Measurements from ENCODE around the gene YAE1.

The YAE1 gene

DNA sequence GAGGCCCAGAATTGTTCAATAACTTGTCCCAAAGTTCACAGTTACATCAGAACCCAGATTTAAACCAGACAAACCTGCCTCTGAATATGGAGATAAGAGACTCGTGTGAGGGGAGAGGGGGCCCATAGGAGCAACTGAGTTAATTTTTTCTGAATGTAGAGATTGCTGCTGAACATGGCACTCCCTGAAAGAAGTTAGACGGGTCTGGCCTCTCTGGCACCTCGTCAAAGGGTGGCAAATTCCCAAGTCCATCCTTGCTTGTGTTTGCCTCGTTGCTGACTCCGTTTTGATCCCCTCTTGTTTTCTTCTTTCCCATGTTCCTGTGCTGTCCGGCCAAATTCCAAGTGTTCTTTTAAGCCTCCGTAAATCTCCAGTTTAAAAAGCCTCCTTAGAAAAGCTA, 35.2 kb upstream of the YAE1 start:
- ATAC-seq = no peak
- TF ChIP-seq ZNF8 (CRISPR knock-in tag; IDR thresholded peaks at IDR 0.05) (no peak), GLIS3 (CRISPR knock-in tag; IDR thresholded peaks at IDR 0.05) (no peak), OSR1 (CRISPR knock-in tag; IDR thresholded peaks at IDR 0.05) (no peak), ARNTL (CRISPR knock-in tag; IDR thresholded peaks at IDR 0.05; ENCODE audit: borderline replicate concordance, low read depth) (no peak), CSDC2 (CRISPR knock-in tag; IDR thresholded peaks at IDR 0.05) (no peak), ISL1 (CRISPR knock-in tag; IDR thresholded peaks at IDR 0.05) (no peak), TOX (CRISPR knock-in tag; IDR thresholded peaks at IDR 0.05; ENCODE audit: borderline replicate concordance) (no peak), BACH2 (CRISPR knock-in tag; IDR thresholded peaks at IDR 0.05; ENCODE audit: borderline replicate concordance) (no peak), ZC3H10 (CRISPR knock-in tag; IDR thresholded peaks at IDR 0.05) (no peak), SNAI2 (CRISPR knock-in tag; IDR thresholded peaks at IDR 0.05) (no peak), ZNF70 (CRISPR knock-in tag; IDR thresholded peaks at IDR 0.05) (no peak), CREB5 (CRISPR knock-in tag; IDR thresholded peaks at IDR 0.05; ENCODE audit: low read depth) (no peak), TSHZ2 (CRISPR knock-in tag; IDR thresholded peaks at IDR 0.05) (no peak), ZFP3 (CRISPR knock-in tag; IDR thresholded peaks at IDR 0.05) (no peak), PPARA (CRISPR knock-in tag; IDR thresholded peaks at IDR 0.05; ENCODE audit: borderline replicate concordance) (no peak), TCF4 (CRISPR knock-in tag; IDR thresholded peaks at IDR 0.05; ENCODE audit: borderline replicate concordance) (no peak), RARB (CRISPR knock-in tag; IDR thresholded peaks at IDR 0.05) (no peak)
- TF ChIP-seq, protein P1, sequence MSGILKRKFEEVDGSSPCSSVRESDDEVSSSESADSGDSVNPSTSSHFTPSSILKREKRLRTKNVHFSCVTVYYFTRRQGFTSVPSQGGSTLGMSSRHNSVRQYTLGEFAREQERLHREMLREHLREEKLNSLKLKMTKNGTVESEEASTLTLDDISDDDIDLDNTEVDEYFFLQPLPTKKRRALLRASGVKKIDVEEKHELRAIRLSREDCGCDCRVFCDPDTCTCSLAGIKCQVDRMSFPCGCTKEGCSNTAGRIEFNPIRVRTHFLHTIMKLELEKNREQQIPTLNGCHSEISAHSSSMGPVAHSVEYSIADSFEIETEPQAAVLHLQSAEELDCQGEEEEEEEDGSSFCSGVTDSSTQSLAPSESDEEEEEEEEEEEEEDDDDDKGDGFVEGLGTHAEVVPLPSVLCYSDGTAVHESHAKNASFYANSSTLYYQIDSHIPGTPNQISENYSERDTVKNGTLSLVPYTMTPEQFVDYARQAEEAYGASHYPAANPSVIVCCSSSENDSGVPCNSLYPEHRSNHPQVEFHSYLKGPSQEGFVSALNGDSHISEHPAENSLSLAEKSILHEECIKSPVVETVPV (CRISPR knock-in tag; IDR thresholded peaks at IDR 0.05) = no peak

GRCh38 chr7:39531818-39532217, 34.4 kb upstream of the YAE1 start:
- ATAC-seq = no peak
- no peak for TF ChIP-seq RARB (CRISPR knock-in tag; IDR thresholded peaks at IDR 0.05)
- TF ChIP-seq ZNF8 (CRISPR knock-in tag; IDR thresholded peaks at IDR 0.05) = no peak
- TF ChIP-seq, protein P1 (CRISPR knock-in tag; IDR thresholded peaks at IDR 0.05) = no peak
- TF ChIP-seq ESRRG (CRISPR knock-in tag; IDR thresholded peaks at IDR 0.05) = no peak
- no peak for TF ChIP-seq ZNF70 (CRISPR knock-in tag; IDR thresholded peaks at IDR 0.05)
- no peak for TF ChIP-seq TCF4 (CRISPR knock-in tag; IDR thresholded peaks at IDR 0.05; ENCODE audit: borderline replicate concordance)
- no peak for TF ChIP-seq ARNTL (CRISPR knock-in tag; IDR thresholded peaks at IDR 0.05; ENCODE audit: borderline replicate concordance, low read depth)
- no peak for TF ChIP-seq SNAI2 (CRISPR knock-in tag; IDR thresholded peaks at IDR 0.05)
- TF ChIP-seq, protein P2, sequence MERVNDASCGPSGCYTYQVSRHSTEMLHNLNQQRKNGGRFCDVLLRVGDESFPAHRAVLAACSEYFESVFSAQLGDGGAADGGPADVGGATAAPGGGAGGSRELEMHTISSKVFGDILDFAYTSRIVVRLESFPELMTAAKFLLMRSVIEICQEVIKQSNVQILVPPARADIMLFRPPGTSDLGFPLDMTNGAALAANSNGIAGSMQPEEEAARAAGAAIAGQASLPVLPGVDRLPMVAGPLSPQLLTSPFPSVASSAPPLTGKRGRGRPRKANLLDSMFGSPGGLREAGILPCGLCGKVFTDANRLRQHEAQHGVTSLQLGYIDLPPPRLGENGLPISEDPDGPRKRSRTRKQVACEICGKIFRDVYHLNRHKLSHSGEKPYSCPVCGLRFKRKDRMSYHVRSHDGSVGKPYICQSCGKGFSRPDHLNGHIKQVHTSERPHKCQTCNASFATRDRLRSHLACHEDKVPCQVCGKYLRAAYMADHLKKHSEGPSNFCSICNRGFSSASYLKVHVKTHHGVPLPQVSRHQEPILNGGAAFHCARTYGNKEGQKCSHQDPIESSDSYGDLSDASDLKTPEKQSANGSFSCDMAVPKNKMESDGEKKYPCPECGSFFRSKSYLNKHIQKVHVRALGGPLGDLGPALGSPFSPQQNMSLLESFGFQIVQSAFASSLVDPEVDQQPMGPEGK (CRISPR knock-in tag; IDR thresholded peaks at IDR 0.05; ENCODE audit: borderline replicate concordance) = no peak
- no peak for TF ChIP-seq ZFP30 (CRISPR knock-in tag; IDR thresholded peaks at IDR 0.05)
- TF ChIP-seq CSDC2 (CRISPR knock-in tag; IDR thresholded peaks at IDR 0.05) = no peak

DNA sequence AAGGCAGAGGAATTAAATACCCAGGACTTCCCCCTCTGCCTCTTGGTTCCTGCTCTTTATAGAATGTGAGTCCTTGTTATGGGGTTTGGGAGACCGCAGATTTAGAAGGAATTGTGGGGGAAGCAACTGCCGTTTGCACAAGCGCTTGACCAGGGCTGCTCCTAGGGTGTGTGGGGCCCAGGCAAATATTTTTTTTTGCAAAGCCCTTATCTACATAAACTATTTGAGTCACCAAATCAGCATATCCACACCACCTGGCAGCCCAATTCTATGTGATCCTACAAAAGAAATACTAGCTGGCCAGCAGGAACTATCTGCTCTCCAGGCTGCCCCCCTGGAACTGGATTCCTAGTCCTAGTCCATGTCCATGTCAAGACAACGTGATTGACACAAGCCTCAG, 33.4 kb upstream of the YAE1 start:
- TF ChIP-seq TOX (CRISPR knock-in tag; IDR thresholded peaks at IDR 0.05; ENCODE audit: borderline replicate concordance) = no peak
- TF ChIP-seq ZNF70 (CRISPR knock-in tag; IDR thresholded peaks at IDR 0.05) = no peak
- TF ChIP-seq ARNTL (CRISPR knock-in tag; IDR thresholded peaks at IDR 0.05; ENCODE audit: borderline replicate concordance, low read depth) = no peak
- no peak for ATAC-seq

Data from SK-N-SH treated with all-trans-retinoic acid at 6 μM for 48 hours (cell line).